ENCODE data around the gene PPM1L.
A peak's percentile ranks its signal among the peaks of the same experiment; 100 is the strongest.
"Not testable (repeated sequence)": the region's sequence is repeated elsewhere in the genome, so short reads cannot be mapped to it uniquely, and the experiment has no call there.

Gene PPM1L

DNA sequence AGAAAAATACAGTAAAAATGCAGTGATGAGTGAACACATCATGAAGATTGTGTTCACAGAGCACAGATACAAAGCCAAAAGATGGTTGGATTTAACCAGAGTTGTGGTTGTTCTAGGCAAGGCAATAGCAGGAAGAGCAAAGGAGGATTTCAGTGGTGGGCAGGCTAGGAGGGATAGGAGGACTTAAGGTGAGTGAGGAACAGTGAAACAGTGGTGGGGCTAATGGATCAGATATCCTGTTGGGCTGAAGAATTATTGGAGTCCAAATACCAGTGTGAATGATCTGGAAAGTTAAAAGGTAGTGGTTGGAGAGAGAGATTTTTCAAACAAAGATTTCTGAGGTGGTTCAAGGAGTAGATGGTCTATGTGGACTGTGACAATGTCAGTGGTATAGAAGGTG, 240.8 kb downstream of the PPM1L start:
- no peak for DNase-seq

DNA sequence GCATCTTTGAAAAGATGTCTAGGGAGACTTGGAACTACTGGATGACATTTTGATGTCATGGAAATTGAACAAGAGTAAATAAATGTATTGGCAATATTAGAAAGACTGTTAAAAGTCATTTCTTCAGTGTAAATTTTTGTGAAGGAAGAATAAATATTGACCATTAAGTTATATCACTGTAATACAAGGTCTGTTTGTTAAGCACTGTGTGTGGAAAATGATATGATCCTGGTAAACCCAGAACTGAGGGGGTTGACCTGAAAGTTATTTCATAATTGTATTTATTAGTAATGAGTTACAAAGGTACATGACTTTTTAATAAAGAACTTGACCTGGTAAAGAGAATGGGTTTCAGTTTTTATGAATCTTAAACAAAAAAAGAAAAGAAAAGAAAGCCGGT, 242.6 kb downstream of the PPM1L start:
- DNase-seq, result no peak

DNA sequence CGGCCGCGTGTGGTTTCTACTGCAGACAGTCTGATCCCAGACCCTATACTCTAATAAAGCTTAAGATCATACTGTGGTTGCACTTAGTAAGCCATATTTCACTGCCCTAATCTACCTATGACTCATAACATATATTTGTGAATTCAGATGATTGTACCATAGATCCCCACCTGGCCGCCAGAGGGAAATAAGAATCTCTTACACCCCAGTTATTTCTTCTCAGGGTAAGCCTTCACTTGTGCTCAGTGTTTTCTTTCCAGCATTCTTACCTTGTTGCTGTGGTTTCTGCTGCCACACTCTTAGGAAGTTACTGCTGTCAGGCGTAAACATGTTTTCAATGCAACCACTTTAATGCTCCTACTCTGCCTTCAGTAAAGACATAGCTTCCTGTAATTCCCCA, 243.2 kb downstream of the PPM1L start:
- DNase-seq, result no peak

DNA sequence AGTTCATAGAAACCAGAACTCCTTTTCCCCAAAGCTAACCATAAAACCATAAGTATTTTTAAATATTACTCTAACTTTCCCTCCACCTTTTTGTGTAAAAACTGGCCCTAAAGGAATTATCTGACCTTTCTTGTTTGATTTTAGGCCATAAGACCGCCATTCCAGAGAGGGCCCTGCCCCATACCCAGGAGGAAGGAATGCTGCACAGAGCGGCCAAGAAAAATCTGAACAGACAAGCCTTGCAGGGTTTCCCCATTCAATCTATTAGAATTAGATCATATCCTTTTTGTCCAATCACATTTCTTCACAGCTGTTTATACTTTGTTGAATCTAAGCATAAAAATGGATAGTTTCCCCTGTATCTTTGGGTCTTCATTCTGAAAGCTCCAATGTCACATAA, 252.1 kb downstream of the PPM1L start:
- no peak for DNase-seq

DNA sequence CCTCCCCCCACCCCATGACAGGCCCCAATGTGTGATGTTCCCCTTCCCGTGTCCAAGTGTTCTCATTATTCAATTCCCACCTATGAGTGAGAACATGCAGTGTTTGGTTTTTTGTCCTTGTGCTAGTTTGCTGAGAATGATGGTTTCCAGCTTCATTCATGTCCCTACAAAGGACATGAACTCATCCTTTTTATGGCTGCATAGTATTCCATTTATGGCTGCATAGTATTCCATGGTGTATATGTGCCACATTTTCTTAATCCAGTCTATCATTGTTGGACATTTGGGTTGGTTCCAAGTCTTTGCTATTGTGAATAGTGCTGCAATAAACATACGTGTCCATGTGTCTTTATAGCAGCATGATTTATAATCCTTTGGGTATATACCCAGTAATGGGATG, 254.1 kb downstream of the PPM1L start:
- not testable (repeated sequence) for DNase-seq

DNA sequence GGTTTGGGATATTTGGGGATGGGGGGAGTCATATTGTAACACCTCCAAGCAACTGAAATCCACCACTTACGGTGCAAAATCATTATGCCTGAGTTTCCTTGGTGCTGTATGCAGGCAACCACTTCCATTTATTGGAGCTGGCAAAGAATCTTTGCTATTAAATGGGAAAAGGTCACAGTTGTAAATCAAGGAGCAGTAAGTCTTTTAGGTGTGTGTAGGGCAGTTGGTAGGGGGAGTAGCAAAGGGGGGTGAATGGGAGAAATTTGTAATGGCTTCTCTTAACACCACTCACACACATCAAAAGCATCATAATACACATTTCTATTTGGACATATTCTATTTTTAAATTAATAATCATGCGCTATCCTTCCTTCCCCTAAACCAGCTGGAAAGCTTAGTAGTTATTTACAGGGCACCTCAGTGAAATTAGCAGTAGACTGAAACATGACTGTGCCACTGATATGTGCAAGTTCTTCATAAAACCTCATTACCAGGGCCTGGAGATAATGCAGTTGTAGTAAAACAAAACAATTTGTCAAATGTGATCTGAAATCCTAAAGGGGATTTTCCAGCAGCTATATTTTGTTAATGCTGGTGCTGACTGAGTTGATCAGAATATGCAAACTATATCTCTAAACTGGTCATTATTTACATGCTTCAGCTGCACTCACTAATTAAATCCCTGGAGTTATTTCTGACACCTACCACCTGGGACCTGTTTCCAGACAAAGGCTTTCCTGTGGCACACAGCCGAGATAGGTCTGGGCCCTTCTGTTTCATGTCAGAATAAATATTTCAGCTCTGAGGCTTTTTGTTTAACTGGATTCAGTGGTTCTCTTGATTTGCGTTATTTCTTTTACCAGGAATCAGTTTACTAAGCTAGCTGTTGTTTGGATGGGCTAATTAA, 259.1 kb downstream of the PPM1L start:
- no peak for DNase-seq

DNA sequence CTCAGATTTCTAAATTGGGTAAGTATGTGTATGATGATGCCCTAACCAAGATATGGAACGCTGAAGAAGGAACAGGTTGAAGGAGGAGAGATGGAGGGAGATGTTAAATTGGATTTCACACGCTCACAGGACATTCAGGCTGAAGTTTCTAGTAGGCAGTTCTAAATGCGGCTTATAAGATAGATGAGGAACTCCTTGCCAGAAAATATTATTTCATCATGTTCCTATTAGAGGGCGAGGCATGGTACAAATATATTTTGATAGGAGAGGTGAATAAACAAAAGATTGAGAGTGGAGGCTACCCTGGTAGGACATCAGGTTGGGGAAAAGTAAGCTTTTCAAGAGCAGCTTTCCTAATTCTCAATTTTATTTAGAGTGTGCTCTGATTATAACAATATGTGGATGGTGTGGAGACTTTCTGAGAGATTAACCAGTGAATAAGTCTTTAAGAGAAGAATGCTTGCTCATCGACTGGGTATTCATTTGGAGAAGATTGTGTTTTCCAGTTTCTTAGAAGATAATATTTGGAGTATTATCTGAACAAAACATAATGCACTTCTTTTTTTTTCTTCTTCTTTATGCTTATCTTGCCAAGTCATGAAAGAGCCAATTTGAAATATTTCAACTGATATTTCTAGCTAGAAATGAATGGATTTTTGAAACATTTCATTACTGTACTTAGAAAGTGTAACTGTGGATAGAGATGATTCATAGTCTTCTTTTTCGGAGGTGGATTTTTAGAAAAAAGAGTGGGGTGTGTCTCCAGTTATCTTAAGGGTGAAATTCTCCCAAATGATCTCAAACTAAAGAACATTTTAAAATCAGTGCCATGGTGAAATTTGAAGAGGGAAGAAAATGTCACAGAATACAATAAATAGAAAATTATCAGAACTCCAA, 260.6 kb downstream of the PPM1L start:
- no peak for DNase-seq

DNA sequence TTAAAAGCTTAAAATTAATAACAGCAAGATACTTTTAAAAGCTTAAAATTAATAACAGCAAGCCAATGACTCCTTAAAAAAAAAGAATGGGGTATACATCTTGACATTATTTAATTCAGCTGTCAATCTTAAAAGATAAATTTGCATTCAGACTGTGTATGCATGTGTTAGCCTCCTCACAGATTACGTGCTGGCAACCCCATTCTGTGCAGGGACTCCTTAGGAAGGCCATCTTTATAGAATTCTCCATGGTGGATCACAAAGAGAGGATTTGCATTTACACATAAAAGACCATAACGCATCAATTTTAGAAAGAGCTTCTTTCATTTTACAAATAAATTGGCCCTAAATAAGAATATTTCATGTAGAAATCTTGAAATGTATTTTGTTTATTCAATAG, 261.9 kb downstream of the PPM1L start:
- no peak for DNase-seq

DNA sequence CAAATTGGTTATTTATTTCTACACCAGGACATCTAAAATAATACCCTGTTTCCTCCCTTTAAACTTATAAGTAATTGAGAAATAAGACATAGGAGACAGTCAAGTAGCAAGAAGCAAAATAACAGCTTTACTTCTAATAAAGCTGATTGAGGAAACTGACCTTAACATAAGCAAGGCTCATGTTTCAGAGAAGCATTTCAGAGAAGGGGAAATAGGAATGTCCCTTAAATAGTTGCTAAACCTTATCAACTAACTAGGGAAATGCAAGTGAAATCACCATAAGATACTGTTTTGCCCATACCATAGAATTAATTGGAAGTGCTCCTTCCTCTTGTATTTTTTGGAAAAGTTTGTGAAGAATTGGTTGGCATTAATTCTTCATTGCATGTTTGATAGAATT, 264.2 kb downstream of the PPM1L start:
- no peak for DNase-seq

DNA sequence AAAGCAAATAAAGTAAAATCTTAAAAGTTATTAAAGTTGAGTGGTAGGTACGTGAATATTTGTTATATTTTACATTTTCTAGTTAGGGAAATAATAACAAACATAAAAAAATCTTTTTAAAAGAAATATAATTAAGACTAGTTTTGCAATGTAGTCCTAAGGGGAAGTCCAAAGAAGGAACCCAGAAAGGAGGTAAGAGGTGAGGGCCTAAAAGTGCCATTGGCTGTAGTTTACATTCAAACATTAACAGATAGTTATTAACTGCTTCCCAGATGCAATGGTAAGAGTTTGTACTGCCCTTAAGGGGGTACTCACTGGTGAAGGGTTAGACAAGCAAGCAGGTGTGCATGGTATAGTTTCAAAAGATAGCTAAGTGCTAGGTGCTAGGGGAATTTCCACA, 269.9 kb downstream of the PPM1L start:
- DNase-seq, result no peak

DNA sequence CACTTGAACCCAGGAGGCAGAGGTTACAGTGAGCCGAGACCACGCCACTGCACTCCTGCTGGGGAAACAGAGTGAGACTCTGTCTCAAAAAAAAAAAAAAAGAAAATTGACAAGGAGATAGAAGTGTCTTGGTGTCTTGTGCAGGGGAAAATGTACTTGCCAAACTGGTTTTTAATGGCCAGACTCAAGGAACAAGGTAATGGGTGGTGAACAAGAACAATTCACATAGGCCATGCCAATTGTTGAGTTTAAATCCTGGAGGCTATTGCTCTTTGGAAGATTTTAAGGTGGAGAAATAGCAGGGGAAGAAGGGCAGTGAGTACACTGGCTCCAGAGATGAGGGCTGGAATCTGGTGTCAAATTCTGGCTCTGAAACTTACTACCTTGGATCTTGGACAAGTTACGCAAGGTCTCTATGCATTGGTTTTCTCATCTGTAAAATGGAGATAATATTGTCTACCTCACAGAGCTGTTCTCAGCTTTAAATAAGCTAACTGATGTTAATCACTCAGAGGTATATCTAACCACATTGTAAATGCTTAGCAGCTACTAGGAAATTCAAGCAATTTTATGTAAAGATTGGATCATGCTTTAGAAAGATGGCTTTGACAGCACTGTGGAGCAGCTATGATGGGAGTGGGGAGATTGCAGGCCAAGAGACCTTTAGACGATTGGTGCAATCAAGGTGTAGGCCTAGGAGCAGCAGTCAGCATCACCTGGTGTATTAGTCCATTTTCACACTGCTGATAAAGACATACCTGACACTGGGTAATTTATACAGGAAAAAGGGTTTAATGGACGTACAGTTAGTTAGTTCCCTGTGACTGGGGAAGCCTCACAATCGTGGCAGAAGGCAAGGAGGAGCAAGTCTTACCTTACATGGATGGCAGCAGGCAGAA, 270.8 kb downstream of the PPM1L start:
- no peak for DNase-seq

DNA sequence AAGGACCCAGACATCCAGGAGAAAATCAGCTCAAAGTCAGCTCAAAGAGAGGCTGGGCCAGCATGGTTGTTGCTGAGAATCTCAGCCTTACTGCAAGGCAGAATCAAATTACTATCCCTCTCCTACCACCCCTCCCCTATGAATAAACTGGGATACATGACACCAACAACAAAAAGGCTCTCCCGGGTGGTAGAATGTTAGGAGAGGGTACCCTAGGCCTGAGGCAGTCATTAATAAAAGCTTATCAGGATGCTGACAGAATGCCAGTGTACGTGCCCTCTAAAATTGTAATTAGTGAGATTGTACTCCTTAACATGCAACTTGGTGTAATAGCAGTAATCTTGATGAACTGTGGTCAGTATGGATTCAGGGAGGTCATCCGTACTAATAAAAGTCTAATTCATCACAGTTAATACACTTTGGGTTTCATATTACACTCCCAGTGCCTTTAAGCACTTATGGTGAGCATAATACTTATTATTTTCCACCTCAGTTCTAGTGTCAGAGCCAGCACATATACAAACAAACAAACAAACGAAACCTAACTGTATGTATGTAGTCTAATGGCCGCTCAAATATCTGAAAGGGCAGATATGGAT, 272.6 kb downstream of the PPM1L start:
- no peak for DNase-seq

DNA sequence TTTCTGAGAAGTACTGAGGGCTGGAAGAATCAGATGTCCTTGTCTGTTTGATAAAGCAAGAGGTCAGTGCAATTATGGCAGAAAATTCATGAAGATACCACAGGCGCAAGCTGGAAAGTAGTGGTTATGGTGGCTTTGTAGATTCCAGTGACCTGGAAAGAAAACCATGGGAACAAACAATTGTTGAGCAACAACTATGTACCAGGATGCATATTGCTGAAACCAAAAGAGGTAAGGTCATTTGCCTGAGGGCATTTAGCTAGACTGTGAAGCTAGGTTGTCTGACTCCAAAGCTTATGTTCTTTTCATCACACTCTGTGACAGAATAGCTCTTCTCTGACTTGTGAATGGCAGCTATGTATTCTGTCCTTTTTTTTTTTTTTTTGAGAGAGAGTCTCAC, 275.1 kb downstream of the PPM1L start:
- no peak for DNase-seq

DNA sequence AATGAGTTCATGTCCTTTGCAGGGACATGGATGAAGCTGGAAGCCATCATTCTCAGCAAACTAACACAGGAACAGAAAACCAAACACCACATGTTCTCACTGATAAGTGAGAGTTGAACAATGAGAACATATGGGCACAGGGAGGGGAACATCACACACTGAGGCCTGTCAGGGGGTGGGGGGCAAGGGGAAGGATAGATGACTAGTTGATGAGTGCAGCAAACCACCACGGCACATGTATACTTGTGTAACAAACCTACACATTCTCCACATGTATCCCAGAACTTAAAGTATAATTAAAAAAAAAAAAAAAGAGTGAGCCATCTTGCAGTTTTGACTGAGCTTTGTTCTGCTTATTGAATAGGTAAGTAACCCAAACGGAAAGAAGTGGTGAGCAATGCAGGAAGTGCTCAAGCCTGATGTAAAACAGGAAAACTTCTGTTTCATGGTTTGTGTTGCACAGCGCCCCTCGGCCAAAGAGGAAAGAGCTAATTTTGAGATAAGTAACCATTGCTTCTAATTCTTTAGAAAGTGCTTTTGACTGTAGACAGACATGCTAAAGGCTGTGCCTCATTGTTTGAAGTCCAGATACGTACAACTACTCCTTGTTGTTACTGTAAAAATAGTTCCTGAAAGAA, 279.0 kb downstream of the PPM1L start:
- DNase-seq, result peak; percentile 42

DNA sequence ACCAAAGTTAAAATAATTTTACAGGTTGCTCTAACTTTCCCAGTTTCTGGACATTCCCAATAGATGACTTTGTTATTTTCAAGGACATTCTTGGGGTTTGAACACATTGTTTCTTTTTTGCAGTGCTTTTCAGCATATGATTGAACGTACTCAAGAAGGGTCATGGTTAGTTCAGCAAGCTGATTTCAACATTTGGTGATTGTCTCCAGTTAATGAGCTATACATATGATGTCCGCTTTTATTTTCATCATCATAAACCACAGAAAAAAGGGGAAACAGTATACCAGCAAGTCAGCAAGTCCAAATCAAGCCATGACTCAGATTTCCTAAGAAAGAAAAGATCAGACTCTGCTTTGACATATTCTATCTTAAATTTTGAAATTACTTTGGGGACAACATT, 279.7 kb downstream of the PPM1L start:
- no peak for DNase-seq

DNA sequence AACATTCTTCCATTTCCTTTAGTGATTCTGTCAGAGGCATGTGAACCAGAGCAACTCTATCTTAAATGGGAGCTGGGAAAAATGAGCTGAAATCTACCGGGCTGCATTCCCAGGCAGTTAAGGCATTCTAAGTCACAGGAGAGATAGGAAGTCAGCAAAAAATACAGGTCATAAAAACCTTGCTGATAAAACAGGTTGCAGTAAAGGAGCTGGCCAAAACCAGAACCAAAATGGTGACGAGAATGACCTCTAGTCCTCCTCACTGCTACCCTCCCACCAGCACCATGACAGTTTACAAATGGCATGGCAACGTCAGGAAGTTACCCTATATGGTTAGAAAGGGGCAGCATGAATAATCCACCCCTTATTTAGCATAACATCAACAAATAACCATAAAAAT, 282.7 kb downstream of the PPM1L start:
- no peak for DNase-seq

DNA sequence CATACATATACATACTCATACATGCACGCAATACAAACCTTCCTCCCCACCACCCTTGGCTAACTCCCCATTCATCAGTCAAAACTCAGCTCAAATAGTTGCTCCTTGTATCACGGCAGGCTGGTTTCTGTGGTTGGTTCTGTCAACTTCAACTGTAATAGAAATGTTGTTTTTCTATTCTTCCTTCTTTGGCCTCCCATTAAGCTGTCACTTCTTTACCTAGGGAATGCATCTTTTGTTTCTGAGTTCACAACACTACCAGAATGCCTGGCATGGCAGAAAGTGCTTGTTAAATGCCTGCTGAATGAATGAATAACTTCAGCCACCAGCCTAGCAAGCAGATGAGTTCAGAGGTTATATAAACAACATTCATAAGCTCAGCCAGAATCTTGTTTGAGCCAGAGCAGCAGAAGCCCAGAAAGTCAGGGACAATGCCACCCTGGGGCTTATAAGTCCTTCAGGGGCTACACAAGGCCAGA, 286.0 kb downstream of the PPM1L start:
- DNase-seq, result no peak

DNA sequence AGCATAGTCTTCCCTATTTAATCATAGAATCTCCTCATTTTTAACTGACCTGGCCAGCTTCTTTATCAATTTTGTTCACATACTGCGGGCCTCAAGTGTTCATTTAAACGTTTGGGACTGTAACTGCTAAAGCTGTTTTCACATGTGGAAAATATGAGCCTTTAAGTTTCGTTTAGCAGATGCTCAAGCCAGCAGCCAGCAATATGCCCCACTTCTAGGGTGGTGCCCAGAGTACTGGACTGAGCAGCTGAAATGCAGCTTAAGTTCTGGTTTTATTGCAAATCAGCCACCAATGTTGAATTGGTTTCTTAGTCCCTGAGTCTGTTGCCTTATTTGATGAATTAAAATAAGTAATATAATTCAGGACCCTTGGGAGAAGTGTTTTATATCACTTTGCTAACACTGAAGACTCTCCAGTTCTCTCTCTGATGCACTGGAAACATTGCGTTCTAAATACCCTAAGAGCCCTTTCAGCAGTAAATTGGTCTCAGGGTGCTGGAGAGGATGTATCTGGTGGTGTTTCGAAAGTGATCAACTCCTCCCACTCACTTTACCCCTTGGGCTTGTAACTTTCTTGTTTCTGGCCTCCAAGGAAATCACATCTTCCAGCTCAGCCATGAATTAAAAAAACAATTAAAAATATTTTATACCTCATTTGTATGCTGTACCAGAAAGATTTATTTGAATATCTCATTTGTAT, 287.5 kb downstream of the PPM1L start:
- DNase-seq, result no peak

DNA sequence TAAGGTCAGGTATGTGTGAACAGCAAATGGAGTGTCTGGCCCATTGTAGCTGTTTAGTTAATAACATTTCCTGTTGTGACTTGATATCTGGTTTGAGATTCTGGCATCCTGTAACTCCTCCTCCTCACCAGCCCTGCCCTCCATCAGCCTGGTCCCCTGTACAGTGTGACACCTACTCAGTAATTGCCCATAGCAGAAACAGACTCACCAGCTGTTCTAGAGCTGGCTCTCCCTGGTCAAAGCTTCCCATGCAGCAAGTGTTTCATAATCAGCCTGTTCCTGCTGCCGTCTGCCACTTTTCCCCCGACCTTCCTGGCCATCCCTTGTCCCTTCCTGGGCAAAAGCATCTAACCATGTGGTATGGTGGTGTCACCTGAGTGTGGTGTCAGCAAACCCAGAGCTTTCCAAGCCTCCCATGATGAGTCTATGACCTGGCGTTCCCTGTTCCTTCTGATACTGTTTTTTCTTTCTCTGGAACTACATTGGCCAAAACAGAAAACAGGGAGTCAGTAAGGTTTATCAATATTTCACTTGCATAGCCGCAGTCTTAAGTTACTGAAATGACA, 293.7 kb downstream of the PPM1L start:
- DNase-seq, result no peak

DNA sequence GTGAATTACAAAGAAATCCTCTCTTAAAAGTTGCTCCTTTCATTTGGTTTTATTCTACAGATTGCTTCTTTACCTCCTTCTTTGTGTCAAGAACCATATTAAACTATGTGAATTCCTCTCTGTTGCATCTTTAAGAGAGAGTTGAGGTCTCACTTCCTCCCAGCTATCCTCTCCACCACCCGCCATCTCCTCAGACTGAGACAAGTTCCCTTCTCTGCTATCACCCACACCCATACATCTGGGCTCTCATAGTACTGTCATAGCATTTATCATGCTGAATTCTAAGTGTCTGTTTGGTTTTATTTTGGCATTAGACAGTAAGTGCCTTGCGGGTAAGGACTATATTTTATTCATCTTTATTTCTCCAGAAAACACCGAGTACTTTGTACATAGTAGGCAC, 294.9 kb downstream of the PPM1L start:
- DNase-seq, result no peak

DNA sequence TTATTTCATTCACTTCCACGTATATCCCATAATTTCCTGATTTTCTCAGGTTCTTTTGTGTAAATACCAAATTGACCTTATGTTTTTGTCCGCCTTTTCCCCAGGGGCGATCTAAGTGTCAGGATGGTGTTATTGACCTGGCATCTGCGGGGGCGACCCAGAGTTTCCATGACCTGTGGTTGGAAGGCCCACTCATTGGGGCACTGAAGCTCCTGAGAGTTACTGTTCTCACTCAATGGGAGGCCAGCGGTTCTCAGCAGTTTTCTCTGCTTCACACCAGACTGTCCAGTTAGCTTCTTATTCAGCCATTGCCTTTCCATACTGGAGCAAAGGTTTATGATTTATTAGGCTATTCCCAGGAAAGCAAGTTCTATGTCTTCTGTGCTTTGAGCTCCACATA, 295.8 kb downstream of the PPM1L start:
- DNase-seq, result no peak
